Measurements from ENCODE around the gene FREM1.

DNA sequence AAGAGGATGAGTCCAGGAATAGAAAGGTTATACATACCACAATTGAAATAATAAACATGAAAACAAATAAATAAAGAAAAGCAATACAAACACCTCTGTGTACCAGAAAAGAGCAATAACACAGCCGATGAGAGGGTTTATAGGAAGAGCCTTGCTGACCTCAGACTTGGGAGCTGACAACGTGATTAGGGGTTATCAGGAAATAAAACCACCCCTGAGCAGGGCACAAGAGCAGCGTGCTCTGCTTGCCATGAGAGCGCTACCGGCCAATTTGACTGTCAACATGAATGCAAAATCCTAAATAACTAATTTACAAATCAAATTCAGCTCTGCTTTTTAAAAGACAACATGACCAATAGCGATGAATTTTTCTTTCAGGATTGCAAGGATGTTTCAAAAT, 2.6 kb upstream of the FREM1 start:
- TF ChIP-seq CTCF (IDR thresholded peaks at IDR 0.05) (no peak), POLR2A (IDR thresholded peaks at IDR 0.05) (no peak), EP300 (IDR thresholded peaks at IDR 0.05; ENCODE audit: low read depth) (no peak)
